ENCODE results near the gene TFR2. TPM values are rescaled to one million over a fixed set of nuclear protein-coding genes. Genes with fewer than 3 reads are reported as not detected.

TFR2 gene
- total and polyA plus RNA-seq, 2 donors (not counting 3 experiments of a cell fraction or from before 2014, with no cell fraction given): 0.37 to 0.60 TPM

DNA sequence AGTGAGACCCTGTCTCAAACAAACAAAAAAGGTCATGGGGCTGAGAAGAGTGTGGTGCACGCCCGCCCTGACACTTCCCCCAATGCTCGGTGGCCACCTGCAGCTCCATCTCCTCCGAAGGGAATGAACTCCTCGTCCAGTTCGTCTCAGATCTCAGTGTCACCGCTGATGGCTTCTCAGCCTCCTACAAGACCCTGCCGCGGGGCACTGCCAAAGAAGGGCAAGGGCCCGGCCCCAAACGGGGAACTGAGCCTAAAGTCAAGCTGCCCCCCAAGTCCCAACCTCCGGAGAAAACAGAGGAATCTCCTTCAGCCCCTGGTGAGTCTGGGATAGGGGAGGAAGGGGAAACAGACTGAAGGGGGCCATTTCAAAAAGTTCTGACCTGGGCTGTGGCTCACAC lies 35.0 kb downstream of the TFR2 start:
- H3K27ac ChIP-seq (ENCODE audit: insufficient read depth, low read depth, low read length): no peak overlapping the region
- no peak for TF ChIP-seq FOS (IDR thresholded peaks at IDR 0.05; ENCODE audit: borderline replicate concordance, insufficient read depth, low read length)
- no peak for TF ChIP-seq JUN (IDR thresholded peaks at IDR 0.05; ENCODE audit: borderline replicate concordance, insufficient read depth, insufficient read length, low read depth)
- H3K9me3 ChIP-seq (replicated peaks; ENCODE audit: control insufficient read depth, insufficient read depth, low read length): no peaks in the 10 kb centered on the region
- no peak overlapping the region for H2AFZ ChIP-seq (ENCODE audit: low read depth, low read length)
- H3K79me2 ChIP-seq (ENCODE audit: control insufficient read depth, insufficient read depth, low read length): no peaks in the 10 kb centered on the region
- no peak for DNase-seq (ENCODE audit: low read depth, low spot score)
- BruUV-seq (replicated peaks): no TSS peak
- dilution Hi-C loops (cut with MboI; ENCODE audit: extremely low pct_ligation_motif_present, low sequenced_read_pairs): no loop called here
- no peak overlapping the region for H3K9ac ChIP-seq (replicated peaks; ENCODE audit: extremely low read depth, insufficient read depth, low read length)
- H3K4me2 ChIP-seq (ENCODE audit: insufficient read depth, low read length): no peak overlapping the region
- H4K20me1 ChIP-seq (replicated peaks; ENCODE audit: control insufficient read depth, extremely low read depth, insufficient read depth, low read length): no peaks in the 10 kb centered on the region
- POLR2A ChIA-PET: interaction anchor here (0.7 kb wide), 1 partner anchor 31 kb away, joined by 4 read pairs; no protein-coding TSS in a partner anchor
- CTCF ChIA-PET: interaction anchor here (1.3 to 1.9 kb wide), 3 partner anchors 18 to 22 kb away, joined by 3 to 5 read pairs (median 3); partner anchors contain the start of gene FBXO24
- peaks cover 25% of the 10 kb centered on the region for H3K4me1 ChIP-seq (ENCODE audit: control insufficient read depth, extremely low read depth, insufficient read depth, low read length)
- no peaks in the 10 kb centered on the region for H3K27me3 ChIP-seq (ENCODE audit: control insufficient read depth in 2 of 2, insufficient read depth in 2 of 2, low read length in 2 of 2)
- no peaks in the 10 kb centered on the region for H3K36me3 ChIP-seq (ENCODE audit: control insufficient read depth in 2 of 2, extremely low read depth in 1 of 2, insufficient read depth in 2 of 2, low read length in 2 of 2)
- intact Hi-C loops (cut with micrococcal nuclease): no loop called here
- no peaks in the 10 kb centered on the region for H3K9me1 ChIP-seq (replicated peaks; ENCODE audit: control insufficient read depth, extremely low read depth, insufficient read depth, low read length)
- no peak for FAIRE-seq
- H3K4me3 ChIP-seq (replicated peaks in 1 of 3; ENCODE audit: insufficient read depth in 1 of 3, low read depth in 1 of 3, low read length in 3 of 3): no peak overlapping the region

- ChIA-PET POLR2A (interaction anchor here (0.6 to 1.1 kb wide), 3 partner anchors 19 to 269 kb away, joined by 3 to 4 read pairs (median 3); partner anchors contain the start of genes FBXO24 and LRCH4), CTCF (interaction anchor here (1.3 to 1.6 kb wide), 3 partner anchors 16 to 20 kb away, joined by 3 to 7 read pairs (median 3); partner anchors contain the start of gene FBXO24)
- H2AFZ ChIP-seq (ENCODE audit: low read depth, low read length): peak overlapping the region; percentile 99
- no TSS peak for BruUV-seq (replicated peaks)
- H3K27me3 ChIP-seq (ENCODE audit: control insufficient read depth in 2 of 2, insufficient read depth in 2 of 2, low read length in 2 of 2): no peaks in the 10 kb centered on the region
- intact Hi-C loops (cut with micrococcal nuclease): loop anchor here (1.0 to 2.0 kb wide), 4 partner anchors 7 to 78 kb away; partner anchors contain the start of genes FBXO24, GNB2, LRCH4 and MOSPD3
- H3K36me3 ChIP-seq (ENCODE audit: control insufficient read depth in 2 of 2, extremely low read depth in 1 of 2, insufficient read depth in 2 of 2, low read length in 2 of 2): no peaks in the 10 kb centered on the region
- dilution Hi-C loops (cut with MboI; ENCODE audit: extremely low pct_ligation_motif_present, low sequenced_read_pairs): no loop called here
- H3K4me2 ChIP-seq (ENCODE audit: insufficient read depth, low read length): peak overlapping the region; percentile 93
- H3K9me1 ChIP-seq (replicated peaks; ENCODE audit: control insufficient read depth, extremely low read depth, insufficient read depth, low read length): no peaks in the 10 kb centered on the region
- DNase-seq (ENCODE audit: low read depth, low spot score) (no peak), FAIRE-seq (peak; percentile 8)
- no peak overlapping the region for H3K27ac ChIP-seq (ENCODE audit: insufficient read depth, low read depth, low read length)
- peak overlapping the region; percentile 44 to 65 (median 54) for H3K4me3 ChIP-seq (replicated peaks in 1 of 3; ENCODE audit: insufficient read depth in 1 of 3, low read depth in 1 of 3, low read length in 3 of 3)
- H3K9me3 ChIP-seq (replicated peaks; ENCODE audit: control insufficient read depth, insufficient read depth, low read length): no peaks in the 10 kb centered on the region
- TF ChIP-seq JUN (IDR thresholded peaks at IDR 0.05; ENCODE audit: borderline replicate concordance, insufficient read depth, insufficient read length, low read depth) (no peak), FOS (IDR thresholded peaks at IDR 0.05; ENCODE audit: borderline replicate concordance, insufficient read depth, low read length) (no peak), GATA2 (IDR thresholded peaks at IDR 0.05; ENCODE audit: insufficient read depth, insufficient read length, low read depth, low read length) (no peak), EZH2 (IDR thresholded peaks at IDR 0.05; ENCODE audit: borderline replicate concordance, low read depth, low read length, severe bottlenecking) (no peak), POLR2A (IDR thresholded peaks at IDR 0.05; ENCODE audit: low read depth, low read length) (no peak), MYC (IDR thresholded peaks at IDR 0.05; ENCODE audit: low read depth, low read length) (no peak), POLR2AphosphoS5 (IDR thresholded peaks at IDR 0.05; ENCODE audit: insufficient read depth, low read depth, low read length) (no peak)
- TF ChIP-seq, protein P1, sequence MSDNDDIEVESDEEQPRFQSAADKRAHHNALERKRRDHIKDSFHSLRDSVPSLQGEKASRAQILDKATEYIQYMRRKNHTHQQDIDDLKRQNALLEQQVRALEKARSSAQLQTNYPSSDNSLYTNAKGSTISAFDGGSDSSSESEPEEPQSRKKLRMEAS (IDR thresholded peaks at IDR 0.05; ENCODE audit: insufficient read depth, insufficient read length): no peak
- TF ChIP-seq, protein P2, sequence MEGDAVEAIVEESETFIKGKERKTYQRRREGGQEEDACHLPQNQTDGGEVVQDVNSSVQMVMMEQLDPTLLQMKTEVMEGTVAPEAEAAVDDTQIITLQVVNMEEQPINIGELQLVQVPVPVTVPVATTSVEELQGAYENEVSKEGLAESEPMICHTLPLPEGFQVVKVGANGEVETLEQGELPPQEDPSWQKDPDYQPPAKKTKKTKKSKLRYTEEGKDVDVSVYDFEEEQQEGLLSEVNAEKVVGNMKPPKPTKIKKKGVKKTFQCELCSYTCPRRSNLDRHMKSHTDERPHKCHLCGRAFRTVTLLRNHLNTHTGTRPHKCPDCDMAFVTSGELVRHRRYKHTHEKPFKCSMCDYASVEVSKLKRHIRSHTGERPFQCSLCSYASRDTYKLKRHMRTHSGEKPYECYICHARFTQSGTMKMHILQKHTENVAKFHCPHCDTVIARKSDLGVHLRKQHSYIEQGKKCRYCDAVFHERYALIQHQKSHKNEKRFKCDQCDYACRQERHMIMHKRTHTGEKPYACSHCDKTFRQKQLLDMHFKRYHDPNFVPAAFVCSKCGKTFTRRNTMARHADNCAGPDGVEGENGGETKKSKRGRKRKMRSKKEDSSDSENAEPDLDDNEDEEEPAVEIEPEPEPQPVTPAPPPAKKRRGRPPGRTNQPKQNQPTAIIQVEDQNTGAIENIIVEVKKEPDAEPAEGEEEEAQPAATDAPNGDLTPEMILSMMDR (IDR thresholded peaks at IDR 0.05; ENCODE audit: extremely low read depth in 1 of 2, insufficient read depth in 1 of 2, low read depth in 1 of 2, low read length in 2 of 2): no peak
- no peak overlapping the region for H3K9ac ChIP-seq (replicated peaks; ENCODE audit: extremely low read depth, insufficient read depth, low read length)
- no peaks in the 10 kb centered on the region for H4K20me1 ChIP-seq (replicated peaks; ENCODE audit: control insufficient read depth, extremely low read depth, insufficient read depth, low read length)
- H3K4me1 ChIP-seq (ENCODE audit: control insufficient read depth, extremely low read depth, insufficient read depth, low read length): peaks cover 25% of the 10 kb centered on the region
- H3K79me2 ChIP-seq (ENCODE audit: control insufficient read depth, insufficient read depth, low read length): no peaks in the 10 kb centered on the region
Observed at GRCh38 chr7:100604976-100605911, 36.1 kb downstream of the TFR2 start.
